Measurements from ENCODE around the gene KCNN2. TPM values are rescaled to one million over a fixed set of nuclear protein-coding genes. Genes with fewer than 3 reads are reported as not detected.

KCNN2 gene
- total and polyA plus RNA-seq, 4 donors: 0.09 to 4.6 (median 3.0) TPM

DNA sequence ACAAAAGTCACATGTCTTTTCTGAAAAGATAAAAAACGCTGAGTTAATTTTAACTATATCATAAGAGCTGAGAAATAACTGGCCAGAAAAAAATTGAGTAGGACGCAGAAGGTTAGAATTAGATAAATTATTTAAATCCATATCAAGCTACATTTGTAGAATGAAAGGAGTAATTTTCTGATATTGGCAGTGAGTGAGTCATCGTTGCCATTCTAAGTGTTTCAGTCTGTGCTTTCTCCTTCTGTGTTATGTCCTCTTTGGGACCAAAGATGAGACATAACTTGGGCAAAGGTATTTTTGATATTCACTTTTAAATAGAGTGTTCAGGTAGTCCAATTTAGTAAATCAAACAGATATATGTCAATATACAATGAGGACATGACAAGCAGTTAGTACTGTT is 34.4 kb upstream of the KCNN2 start (continued):
- TF ChIP-seq, protein P1, sequence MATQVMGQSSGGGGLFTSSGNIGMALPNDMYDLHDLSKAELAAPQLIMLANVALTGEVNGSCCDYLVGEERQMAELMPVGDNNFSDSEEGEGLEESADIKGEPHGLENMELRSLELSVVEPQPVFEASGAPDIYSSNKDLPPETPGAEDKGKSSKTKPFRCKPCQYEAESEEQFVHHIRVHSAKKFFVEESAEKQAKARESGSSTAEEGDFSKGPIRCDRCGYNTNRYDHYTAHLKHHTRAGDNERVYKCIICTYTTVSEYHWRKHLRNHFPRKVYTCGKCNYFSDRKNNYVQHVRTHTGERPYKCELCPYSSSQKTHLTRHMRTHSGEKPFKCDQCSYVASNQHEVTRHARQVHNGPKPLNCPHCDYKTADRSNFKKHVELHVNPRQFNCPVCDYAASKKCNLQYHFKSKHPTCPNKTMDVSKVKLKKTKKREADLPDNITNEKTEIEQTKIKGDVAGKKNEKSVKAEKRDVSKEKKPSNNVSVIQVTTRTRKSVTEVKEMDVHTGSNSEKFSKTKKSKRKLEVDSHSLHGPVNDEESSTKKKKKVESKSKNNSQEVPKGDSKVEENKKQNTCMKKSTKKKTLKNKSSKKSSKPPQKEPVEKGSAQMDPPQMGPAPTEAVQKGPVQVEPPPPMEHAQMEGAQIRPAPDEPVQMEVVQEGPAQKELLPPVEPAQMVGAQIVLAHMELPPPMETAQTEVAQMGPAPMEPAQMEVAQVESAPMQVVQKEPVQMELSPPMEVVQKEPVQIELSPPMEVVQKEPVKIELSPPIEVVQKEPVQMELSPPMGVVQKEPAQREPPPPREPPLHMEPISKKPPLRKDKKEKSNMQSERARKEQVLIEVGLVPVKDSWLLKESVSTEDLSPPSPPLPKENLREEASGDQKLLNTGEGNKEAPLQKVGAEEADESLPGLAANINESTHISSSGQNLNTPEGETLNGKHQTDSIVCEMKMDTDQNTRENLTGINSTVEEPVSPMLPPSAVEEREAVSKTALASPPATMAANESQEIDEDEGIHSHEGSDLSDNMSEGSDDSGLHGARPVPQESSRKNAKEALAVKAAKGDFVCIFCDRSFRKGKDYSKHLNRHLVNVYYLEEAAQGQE (IDR thresholded peaks at IDR 0.05): no peak

DNA sequence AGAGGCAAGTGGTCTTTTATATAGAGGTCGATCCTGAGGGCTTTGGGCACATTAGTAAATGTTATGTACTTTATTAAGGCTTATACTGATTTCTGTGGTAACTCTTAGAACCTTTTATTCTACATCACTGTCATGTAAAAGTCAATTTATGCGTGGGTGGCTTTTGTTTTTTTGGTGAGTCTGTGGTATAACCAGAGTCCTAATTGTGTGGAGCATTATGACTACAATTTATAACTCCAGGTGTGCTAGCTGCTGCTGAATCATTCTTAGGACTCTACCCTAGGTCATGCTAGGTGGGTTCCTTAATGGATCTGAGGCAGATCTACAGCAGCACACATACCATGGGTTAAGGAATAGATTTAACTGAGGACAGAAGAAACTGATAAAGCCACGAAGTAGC is 33.9 kb upstream of the KCNN2 start:
- TF ChIP-seq FOXA2 (IDR thresholded peaks at IDR 0.05): no peak
- no peak for TF ChIP-seq TAF1 (conservative IDR thresholded peaks at IDR 0.05)
- no peak for TF ChIP-seq NR2F2 (IDR thresholded peaks at IDR 0.05)
- TF ChIP-seq JUND (IDR thresholded peaks at IDR 0.05): no peak
- TF ChIP-seq SP1 (IDR thresholded peaks at IDR 0.05): no peak
- no peak for TF ChIP-seq GABPA (IDR thresholded peaks at IDR 0.05 in 1 of 2, conservative IDR thresholded peaks at IDR 0.05 in 1 of 2)
- TF ChIP-seq, protein P2, sequence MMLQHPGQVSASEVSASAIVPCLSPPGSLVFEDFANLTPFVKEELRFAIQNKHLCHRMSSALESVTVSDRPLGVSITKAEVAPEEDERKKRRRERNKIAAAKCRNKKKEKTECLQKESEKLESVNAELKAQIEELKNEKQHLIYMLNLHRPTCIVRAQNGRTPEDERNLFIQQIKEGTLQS (IDR thresholded peaks at IDR 0.05): no peak
- TF ChIP-seq YY1 (IDR thresholded peaks at IDR 0.05): no peak
- TF ChIP-seq, protein P3, sequence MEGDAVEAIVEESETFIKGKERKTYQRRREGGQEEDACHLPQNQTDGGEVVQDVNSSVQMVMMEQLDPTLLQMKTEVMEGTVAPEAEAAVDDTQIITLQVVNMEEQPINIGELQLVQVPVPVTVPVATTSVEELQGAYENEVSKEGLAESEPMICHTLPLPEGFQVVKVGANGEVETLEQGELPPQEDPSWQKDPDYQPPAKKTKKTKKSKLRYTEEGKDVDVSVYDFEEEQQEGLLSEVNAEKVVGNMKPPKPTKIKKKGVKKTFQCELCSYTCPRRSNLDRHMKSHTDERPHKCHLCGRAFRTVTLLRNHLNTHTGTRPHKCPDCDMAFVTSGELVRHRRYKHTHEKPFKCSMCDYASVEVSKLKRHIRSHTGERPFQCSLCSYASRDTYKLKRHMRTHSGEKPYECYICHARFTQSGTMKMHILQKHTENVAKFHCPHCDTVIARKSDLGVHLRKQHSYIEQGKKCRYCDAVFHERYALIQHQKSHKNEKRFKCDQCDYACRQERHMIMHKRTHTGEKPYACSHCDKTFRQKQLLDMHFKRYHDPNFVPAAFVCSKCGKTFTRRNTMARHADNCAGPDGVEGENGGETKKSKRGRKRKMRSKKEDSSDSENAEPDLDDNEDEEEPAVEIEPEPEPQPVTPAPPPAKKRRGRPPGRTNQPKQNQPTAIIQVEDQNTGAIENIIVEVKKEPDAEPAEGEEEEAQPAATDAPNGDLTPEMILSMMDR (IDR thresholded peaks at IDR 0.05; ENCODE audit: low read depth, low read length, missing input control): no peak
- TF ChIP-seq, protein P4, sequence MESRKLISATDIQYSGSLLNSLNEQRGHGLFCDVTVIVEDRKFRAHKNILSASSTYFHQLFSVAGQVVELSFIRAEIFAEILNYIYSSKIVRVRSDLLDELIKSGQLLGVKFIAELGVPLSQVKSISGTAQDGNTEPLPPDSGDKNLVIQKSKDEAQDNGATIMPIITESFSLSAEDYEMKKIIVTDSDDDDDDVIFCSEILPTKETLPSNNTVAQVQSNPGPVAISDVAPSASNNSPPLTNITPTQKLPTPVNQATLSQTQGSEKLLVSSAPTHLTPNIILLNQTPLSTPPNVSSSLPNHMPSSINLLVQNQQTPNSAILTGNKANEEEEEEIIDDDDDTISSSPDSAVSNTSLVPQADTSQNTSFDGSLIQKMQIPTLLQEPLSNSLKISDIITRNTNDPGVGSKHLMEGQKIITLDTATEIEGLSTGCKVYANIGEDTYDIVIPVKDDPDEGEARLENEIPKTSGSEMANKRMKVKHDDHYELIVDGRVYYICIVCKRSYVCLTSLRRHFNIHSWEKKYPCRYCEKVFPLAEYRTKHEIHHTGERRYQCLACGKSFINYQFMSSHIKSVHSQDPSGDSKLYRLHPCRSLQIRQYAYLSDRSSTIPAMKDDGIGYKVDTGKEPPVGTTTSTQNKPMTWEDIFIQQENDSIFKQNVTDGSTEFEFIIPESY (IDR thresholded peaks at IDR 0.05): no peak
- TF ChIP-seq HNF4G (IDR thresholded peaks at IDR 0.05): no peak
- no peak for TF ChIP-seq FOXA1 (IDR thresholded peaks at IDR 0.05)
- no peak for TF ChIP-seq HNF4A (conservative IDR thresholded peaks at IDR 0.05)
- TF ChIP-seq EGR1 (IDR thresholded peaks at IDR 0.05; ENCODE audit: low read depth in 2 of 2): no peak
- no peak for TF ChIP-seq RAD21 (IDR thresholded peaks at IDR 0.05)
- Histone ChIP-seq H3K27me3 (ENCODE audit: control insufficient read depth in 4 of 4, insufficient read depth in 4 of 4, low read length in 3 of 4) (no peaks in the 10 kb centered on the region), H3K36me3 (ENCODE audit: control insufficient read depth in 4 of 4, insufficient read depth in 3 of 4, low read depth in 1 of 4, low read length in 3 of 4) (no peaks in the 10 kb centered on the region), H3K9ac (ENCODE audit: low read depth in 1 of 2, low read length in 2 of 2) (no peak overlapping the region), H3K4me1 (ENCODE audit: control insufficient read depth in 4 of 4, insufficient read depth in 4 of 4, low read length in 3 of 4) (no peaks in the 10 kb centered on the region), H3K9me3 (ENCODE audit: control insufficient read depth in 4 of 4, low read length in 3 of 4) (no peaks in the 10 kb centered on the region), H3K4me3 (ENCODE audit: low read depth in 1 of 3, low read length in 3 of 3) (no peak overlapping the region), H3K27ac (ENCODE audit: low read depth in 1 of 2, low read length in 2 of 2) (no peak overlapping the region)
- WGBS: 53% methylated on average over 3 of the region's 3 CpGs
- no peak for DNase-seq (ENCODE audit: low spot score)
